K562 (cell line): ENCODE results near the gene KRTAP5-11. TPM values are rescaled to one million over a fixed set of nuclear protein-coding genes. Genes with fewer than 3 reads are reported as not detected.

ENCODE experiments used
- ATAC-seq: fragments of 200-7000 bp; cut with Tn5 transposase; 3 replicates; pipeline ENCODE4 v1.9.1; 2020; ENCODE audit warnings: moderate library complexity
- BruUV-seq: library from RNA; stranded (reverse); fragments of 400-500 nt; replicated peaks from 2 replicates; lab custom pipeline; 2021; lab: Mats Ljungman, UMichigan
- CTCF ChIA-PET: fragments of 300-600 bp; formaldehyde crosslinking; extraction: SDS; loops from one replicate; lab custom pipeline; 2021; ENCODE audit warnings: low intra/inter-chr PET ratio; lab: Yijun Ruan, JAX
- POLR2A ChIA-PET: fragments of 300-600, 350-650 bp; sonication (Branson Sonifier 250); formaldehyde crosslinking; extraction: SDS; loops from one replicate; lab custom pipeline; 2021; ENCODE audit warnings: antibody characterized with exemption, inconsistent platforms; lab: Yijun Ruan, JAX
- DNase-seq, 4 experiments: peaks; one replicate each; pipeline versions ENCODE4 v3.0.0 to v3.0.0-alpha.2; 2011 to 2018; ENCODE audit warnings: low spot score in 3 of 4, mixed read lengths in 3 of 4; ENCODE audit errors: extremely low read depth in 1 of 4
- FAIRE-seq: peaks from 2 replicates; lab custom pipeline; 2011; peaks lifted over from hg19 to GRCh38; lab: Jason Lieb, UNC
- H2AFZ ChIP-seq: 2 replicates; pipeline ENCODE4 v1.6.0; 2011; ENCODE audit warnings: low read depth, low read length, control low read depth, inconsistent platforms
- H3K27ac ChIP-seq: fragments of 200-600 bp; 3 replicates; pipeline ENCODE4 v1.8.0; 2011; ENCODE audit warnings: low read depth, mild to moderate bottlenecking, control low read depth, inconsistent platforms, low read length, moderate library complexity, mixed read lengths; ENCODE audit errors: extremely low read depth
- H3K27me3 ChIP-seq, 2 experiments: fragments of 300-600 bp in 1 of 2; 2 replicates in 1 of 2; 3 replicates in 1 of 2; pipeline versions ENCODE4 v1.6.0 to v1.8.0; 2011; ENCODE audit warnings: inconsistent platforms in 2 of 2, low read length in 2 of 2, mild to moderate bottlenecking in 1 of 2, mixed read lengths in 1 of 2, moderate library complexity in 1 of 2; ENCODE audit not compliant: control insufficient read depth in 2 of 2, insufficient read depth in 2 of 2
- H3K36me3 ChIP-seq: fragments of 300-600 bp; 3 replicates; pipeline ENCODE4 v1.8.0; 2011; ENCODE audit warnings: mild to moderate bottlenecking, low read length, inconsistent platforms; ENCODE audit not compliant: control insufficient read depth, insufficient read depth
- H3K4me1 ChIP-seq, 2 experiments: fragments of 200-600 bp in 1 of 2; replicated peaks in 1 of 2; 2 replicates in 1 of 2; 3 replicates in 1 of 2; pipeline versions ENCODE4 v1.5.1 to v1.8.0; 2011; ENCODE audit warnings: inconsistent platforms in 2 of 2, low read length in 2 of 2, mild to moderate bottlenecking in 1 of 2, mixed read lengths in 1 of 2, moderate library complexity in 1 of 2; ENCODE audit not compliant: control insufficient read depth in 2 of 2, insufficient read depth in 2 of 2
- H3K4me2 ChIP-seq: 2 replicates; pipeline ENCODE4 v1.6.1; 2011; ENCODE audit warnings: low read length, control low read depth, inconsistent platforms, mixed read lengths; ENCODE audit not compliant: insufficient read depth
- H3K4me3 ChIP-seq: fragments of 200-600 bp; sonication (generic), shearing (Covaris generic); 2 replicates; pipeline ENCODE4 v1.5.1; 2016; ENCODE audit warnings: control low read depth, inconsistent platforms
- H3K79me2 ChIP-seq: fragments of 200-600 bp; 3 replicates; pipeline ENCODE4 v1.8.0; 2011; ENCODE audit warnings: low read length, inconsistent platforms; ENCODE audit not compliant: control insufficient read depth, insufficient read depth
- H3K9ac ChIP-seq, 2 experiments: 2 replicates each; pipeline versions ENCODE4 v1.6.0 to v1.6.1; 2011; ENCODE audit warnings: low read depth in 2 of 2, low read length in 2 of 2, control low read depth in 1 of 2, inconsistent platforms in 1 of 2, mild to moderate bottlenecking in 1 of 2, mixed read lengths in 1 of 2; ENCODE audit not compliant: insufficient read depth in 1 of 2
- H3K9me1 ChIP-seq: one replicate; pipeline ENCODE4 v1.6.0; 2011; ENCODE audit warnings: inconsistent platforms, mild to moderate bottlenecking, low read length, moderate library complexity; ENCODE audit not compliant: control insufficient read depth, insufficient read depth
- H3K9me3 ChIP-seq: replicated peaks from 2 replicates; pipeline ENCODE4 v1.5.1; 2011; ENCODE audit warnings: low read depth, low read length, inconsistent platforms; ENCODE audit not compliant: control insufficient read depth, insufficient read depth
- H4K20me1 ChIP-seq: replicated peaks from 2 replicates; pipeline ENCODE4 v1.6.1; 2011; ENCODE audit warnings: low read length, inconsistent platforms, mixed read lengths; ENCODE audit not compliant: control insufficient read depth, insufficient read depth
- ARID3B ChIP-seq: fragments of 250-450 bp; sonication (Bioruptor Pico); IDR thresholded peaks from 2 replicates; pipeline ENCODE4 v1.4.0; 2020; ENCODE audit warnings: borderline replicate concordance
- CAMTA2 ChIP-seq: fragments of 250-450 bp; sonication (Bioruptor Pico); conservative IDR thresholded peaks from 2 replicates; pipeline ENCODE4 v1.5.1; 2022
- ELF2 ChIP-seq: fragments of 250-450 bp; sonication (Bioruptor Pico); IDR thresholded peaks from 2 replicates; pipeline ENCODE4 v1.5.0; 2021; ENCODE audit warnings: mild to moderate bottlenecking
- FOXJ3 ChIP-seq: sonication (generic); formaldehyde crosslinking; IDR thresholded peaks from 2 replicates; pipeline ENCODE4 v1.4.0; 2020; ENCODE audit warnings: mild to moderate bottlenecking, missing genetic modification reagents
- HMG20A ChIP-seq: fragments of 450-650 bp; formaldehyde crosslinking; conservative IDR thresholded peaks from 2 replicates; pipeline ENCODE4 v1.4.0; 2020; ENCODE audit warnings: mild to moderate bottlenecking, mixed read lengths
- MAFG ChIP-seq: fragments of 450-650 bp; conservative IDR thresholded peaks from 2 replicates; pipeline ENCODE4 v1.6.1; 2016; ENCODE audit warnings: missing genetic modification characterization, missing compliant biosample characterization
- NONO ChIP-seq, 2 experiments: fragments of 200-400 bp in 1 of 2; fragments of 450-650 bp in 1 of 2; formaldehyde crosslinking in 1 of 2; IDR thresholded peaks; 2 replicates each; pipeline ENCODE4 v1.6.1; 2017; ENCODE audit warnings: low read depth in 2 of 2, mild to moderate bottlenecking in 2 of 2, moderate library complexity in 2 of 2, low read length in 1 of 2
- RFX1 ChIP-seq: fragments of 450-650 bp; IDR thresholded peaks from 2 replicates; pipeline ENCODE4 v1.6.1; 2016; ENCODE audit warnings: mild to moderate bottlenecking, moderate library complexity
- SMAD2 ChIP-seq: fragments of 150-350 bp; IDR thresholded peaks from 2 replicates; pipeline ENCODE4 v1.6.1; 2014; ENCODE audit warnings: low read depth, mild to moderate bottlenecking, low read length
- SMARCA4 ChIP-seq: fragments of 450-650 bp; IDR thresholded peaks from 2 replicates; pipeline ENCODE4 v1.6.1; 2016
- ZNF436 ChIP-seq: fragments of 250-450, 450-650 bp; sonication (Bioruptor Pico); formaldehyde crosslinking; IDR thresholded peaks from 2 replicates; pipeline ENCODE4 v1.7.0; 2020; ENCODE audit warnings: mild to moderate bottlenecking
- WGBS: fragments of 100-300 bp; shearing (Covaris generic); methylation state at CpG from one replicate; pipeline ENCODE4 v1.1.6; 2016; ENCODE audit warnings: low coverage, mixed read lengths; ENCODE audit not compliant: insufficient coverage; ENCODE audit errors: missing lambda C conversion rate; 5-methylcytosine and 5-hydroxymethylcytosine counted together
- in situ Hi-C: fragments of 300-500 bp; cut with MboI; formaldehyde crosslinking; loops from 4 replicates; pipeline ENCODE4 v1.15.0; 2018; ENCODE audit warnings: inconsistent platforms, mixed read lengths
- intact Hi-C: fragments of 100-400 bp; cut with micrococcal nuclease; formaldehyde crosslinking; loops from 2 replicates; pipeline ENCODE4 v1.14.2; 2022
- polyA plus RNA-seq, 8 experiments: library from polyadenylated mRNA; depleted of rRNA in 4 of 8; stranded (reverse) in 5 of 8; unstranded in 3 of 8; fragments of >200 nt; fragmentation: Nextera tagmentation in 2 of 8; fragmentation: Illumina TruSeq in 1 of 8; extraction: Ambion mirVana in 2 of 8; extraction: Trizol in 1 of 8; gene quantifications; 2 replicates each; pipeline versions ENCODE4 v1.2.1 to v1.2.3, GENCODE V29; 2011 to 2014; ENCODE audit warnings: inconsistent platforms in 1 of 8, missing spikeins in 1 of 8
- total RNA-seq, 7 experiments: library from RNA; depleted of rRNA in 6 of 7; stranded (reverse); fragments of >200 nt in 6 of 7; fragmentation: Illumina TruSeq in 2 of 7; extraction: Trizol in 2 of 7; gene quantifications; 2 replicates each; pipeline versions ENCODE4 v1.2.1 to v1.2.3, GENCODE V29; 2011 to 2021; ENCODE audit warnings: low replicate concordance in 1 of 7

Gene KRTAP5-11
- total and polyA plus RNA-seq, 9 of the 15 experiments (the other 6 are each of a cell fraction or from before 2014, with no cell fraction given) = not detected

DNA sequence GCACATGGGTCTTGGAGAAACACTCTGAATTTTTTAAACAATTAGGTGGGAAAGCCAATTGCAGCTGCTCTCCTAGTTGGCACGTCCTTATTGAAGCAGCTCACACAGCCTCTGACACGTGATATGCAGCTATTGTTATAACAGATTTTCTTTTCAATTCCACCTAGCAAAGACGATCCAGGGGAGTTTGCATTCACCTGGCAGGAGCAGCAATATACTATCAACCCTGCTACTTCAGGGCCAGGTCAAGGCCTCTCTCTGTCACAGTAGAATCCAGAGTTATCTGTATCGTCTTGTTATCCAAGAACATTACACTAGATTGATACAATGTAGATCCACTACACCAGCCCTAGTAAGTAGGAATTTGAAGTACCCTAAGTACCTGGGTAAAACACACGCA is 8.3 kb downstream of the KRTAP5-11 start:
- no peaks in the 10 kb centered on the region for H3K4me1 ChIP-seq
- intact Hi-C loops = no loop called here
- POLR2A ChIA-PET = interaction anchor here (0.6 kb wide), 2 partner anchors 163 to 481 kb away, joined by 3 to 4 read pairs; no protein-coding TSS in a partner anchor
- no TSS peak for BruUV-seq
- in situ Hi-C loops = no loop called here
- no peak for ATAC-seq
- TF ChIP-seq SMARCA4 = no peak
- TF ChIP-seq FOXJ3 (CRISPR knock-in tag) = no peak
- no peak for TF ChIP-seq MAFG (tag)
- no peak for TF ChIP-seq SMAD2
- TF ChIP-seq CAMTA2 (CRISPR knock-in tag) = no peak
- no peak for TF ChIP-seq RFX1
- TF ChIP-seq ZNF436 (CRISPR knock-in tag) = no peak
- no peak for TF ChIP-seq HMG20A (CRISPR knock-in tag)
- no peak for TF ChIP-seq NONO (IDR thresholded peaks at IDR 0.05; ENCODE audit: low read depth in 2 of 2, low read length in 1 of 2)
- no peak for TF ChIP-seq ARID3B
- no peak for TF ChIP-seq ELF2 (CRISPR knock-in tag)
- H2AFZ ChIP-seq = no peak overlapping the region
- no peaks in the 10 kb centered on the region for H3K9me1 ChIP-seq
- DNase-seq = no peak
- no peak for FAIRE-seq
- H3K27me3 ChIP-seq = peaks cover 44 to 63% of the 10 kb centered on the region in 2 experiments
- H4K20me1 ChIP-seq = no peaks in the 10 kb centered on the region
- CTCF ChIA-PET = no interaction called here
- no peak overlapping the region for H3K4me2 ChIP-seq
- no peaks in the 10 kb centered on the region for H3K79me2 ChIP-seq
- no peaks in the 10 kb centered on the region for H3K36me3 ChIP-seq
- no peaks in the 10 kb centered on the region for H3K9me3 ChIP-seq
- H3K9ac ChIP-seq = no peak overlapping the region
- H3K27ac ChIP-seq = no peak overlapping the region
- no peak overlapping the region for H3K4me3 ChIP-seq
- WGBS = 1% methylated on average over 5 of the region's 5 CpGs
